ENCODE data around the gene MLLT1. TPM values are rescaled to one million over a fixed set of nuclear protein-coding genes. Genes with fewer than 3 reads are reported as not detected.

The MLLT1 gene
- total RNA-seq, 1 donor from 2014 or later: 34.5 TPM

- intact Hi-C loops (cut with DNase I): no loop called here
- TF ChIP-seq CTCF (IDR thresholded peaks at IDR 0.05): no peak
- Histone ChIP-seq H3K27me3 (no peaks in the 10 kb centered on the region), H3K9me3 (no peaks in the 10 kb centered on the region), H3K4me3 (no peak overlapping the region), H3K27ac (no peak overlapping the region), H3K36me3 (peaks cover 23 to 24% of the 10 kb centered on the region in 2 donors), H3K4me1 (peaks cover 6 to 8% of the 10 kb centered on the region in 2 donors)
- DNase-seq (ENCODE audit: low spot score in 2 of 2): no peak
Measured at GRCh38 chr19:6261883-6262282, 17.9 kb downstream of the MLLT1 start.

- intact Hi-C loops (cut with DNase I): no loop called here
- TF ChIP-seq CTCF (IDR thresholded peaks at IDR 0.05): peak in 2 of 3 experiments; percentile 41 to 49
- H3K36me3 ChIP-seq: peaks cover 19 to 24% of the 10 kb centered on the region in 2 donors
- no peaks in the 10 kb centered on the region for H3K27me3 ChIP-seq
- H3K27ac ChIP-seq: no peak overlapping the region
- peaks cover 6 to 8% of the 10 kb centered on the region in 2 donors for H3K4me1 ChIP-seq
- H3K9me3 ChIP-seq: no peaks in the 10 kb centered on the region
- no peak overlapping the region for H3K4me3 ChIP-seq
- no peak for DNase-seq (ENCODE audit: low spot score in 2 of 2)
Measured at GRCh38 chr19:6260912-6261650, 18.7 kb downstream of the MLLT1 start.

- H3K4me3 ChIP-seq: no peak overlapping the region
- no peak for DNase-seq (ENCODE audit: low spot score in 2 of 2)
- no peaks in the 10 kb centered on the region for H3K27me3 ChIP-seq
- no peak overlapping the region for H3K27ac ChIP-seq
- H3K36me3 ChIP-seq: peaks cover 14 to 24% of the 10 kb centered on the region in 2 donors
- peaks cover 6 to 8% of the 10 kb centered on the region in 2 donors for H3K4me1 ChIP-seq
- no peaks in the 10 kb centered on the region for H3K9me3 ChIP-seq
- intact Hi-C loops (cut with DNase I): no loop called here
- TF ChIP-seq CTCF (IDR thresholded peaks at IDR 0.05): no peak
Measured at GRCh38 chr19:6260376-6260775, 19.4 kb downstream of the MLLT1 start.

GRCh38 chr19:6259312-6259861 is 20.4 kb downstream of the MLLT1 start:
- intact Hi-C loops (cut with DNase I): no loop called here

GRCh38 chr19:6258812-6259311 is 20.9 kb downstream of the MLLT1 start:
- Histone ChIP-seq H3K27ac (no peak overlapping the region), H3K4me1 (peaks cover 6 to 8% of the 10 kb centered on the region in 2 donors), H3K9me3 (no peaks in the 10 kb centered on the region), H3K27me3 (no peaks in the 10 kb centered on the region), H3K4me3 (no peak overlapping the region), H3K36me3 (peaks cover 13 to 24% of the 10 kb centered on the region in 2 donors)
- intact Hi-C loops (cut with DNase I): no loop called here
- no peak for TF ChIP-seq CTCF (IDR thresholded peaks at IDR 0.05)
- no peak for DNase-seq (ENCODE audit: low spot score in 2 of 2)

More at GRCh38 chr19:6259312-6259861, 20.4 kb downstream of the MLLT1 start:
- no peak overlapping the region for H3K4me3 ChIP-seq
- peaks cover 13 to 24% of the 10 kb centered on the region in 2 donors for H3K36me3 ChIP-seq
- no peaks in the 10 kb centered on the region for H3K9me3 ChIP-seq
- H3K27me3 ChIP-seq: no peaks in the 10 kb centered on the region
- TF ChIP-seq CTCF (IDR thresholded peaks at IDR 0.05): no peak
- no peak overlapping the region for H3K27ac ChIP-seq
- peaks cover 6 to 8% of the 10 kb centered on the region in 2 donors for H3K4me1 ChIP-seq
- no peak for DNase-seq (ENCODE audit: low spot score in 2 of 2)
